NCI-H345 (cell line): ENCODE measurements around the gene PPP2R2D.

Experiments
- DNase-seq: peaks from one replicate; lab custom pipeline; 2025; lab: John Stamatoyannopoulos, UW

The PPP2R2D gene

GRCh38 chr10:131889755-131890154 is 11.1 kb upstream of the PPP2R2D start:
- no peak for DNase-seq

DNA sequence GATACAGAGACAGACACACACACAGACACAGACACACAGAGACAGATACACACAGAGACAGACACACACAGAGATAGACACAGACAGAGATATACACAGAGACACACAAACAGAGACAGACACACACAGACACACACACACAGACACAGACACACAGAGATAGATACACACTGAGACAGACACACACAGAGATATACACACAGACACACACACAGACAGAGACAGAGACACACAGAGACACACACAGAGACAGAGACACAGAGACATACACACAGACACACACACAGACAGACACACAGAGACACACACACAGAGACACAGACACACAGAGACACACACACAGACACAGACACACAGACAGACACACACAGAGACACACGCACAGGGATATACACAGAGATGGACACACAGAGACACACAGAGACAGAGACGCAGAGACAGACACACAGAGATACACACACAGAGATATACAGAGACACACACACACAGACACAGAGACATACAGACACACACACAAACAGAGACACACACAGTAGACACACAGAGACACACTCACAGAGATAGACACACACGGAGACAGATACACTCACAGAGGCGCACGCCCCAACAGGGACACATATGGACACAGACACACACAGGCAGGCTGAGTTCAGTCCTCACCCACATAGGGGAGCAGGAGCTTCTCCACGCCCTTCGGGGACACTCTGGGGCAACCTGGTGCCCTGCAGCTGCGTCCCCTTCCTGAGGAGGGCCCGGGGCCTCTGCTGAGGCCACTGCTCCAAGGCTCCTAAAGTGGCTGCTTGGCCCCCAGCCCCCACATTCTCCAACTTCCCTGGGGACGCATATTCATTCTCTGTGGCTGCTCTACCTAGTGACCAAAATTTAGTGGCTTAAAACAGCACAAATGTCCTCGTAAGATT is 10.3 kb upstream of the PPP2R2D start:
- DNase-seq, result no peak

DNA sequence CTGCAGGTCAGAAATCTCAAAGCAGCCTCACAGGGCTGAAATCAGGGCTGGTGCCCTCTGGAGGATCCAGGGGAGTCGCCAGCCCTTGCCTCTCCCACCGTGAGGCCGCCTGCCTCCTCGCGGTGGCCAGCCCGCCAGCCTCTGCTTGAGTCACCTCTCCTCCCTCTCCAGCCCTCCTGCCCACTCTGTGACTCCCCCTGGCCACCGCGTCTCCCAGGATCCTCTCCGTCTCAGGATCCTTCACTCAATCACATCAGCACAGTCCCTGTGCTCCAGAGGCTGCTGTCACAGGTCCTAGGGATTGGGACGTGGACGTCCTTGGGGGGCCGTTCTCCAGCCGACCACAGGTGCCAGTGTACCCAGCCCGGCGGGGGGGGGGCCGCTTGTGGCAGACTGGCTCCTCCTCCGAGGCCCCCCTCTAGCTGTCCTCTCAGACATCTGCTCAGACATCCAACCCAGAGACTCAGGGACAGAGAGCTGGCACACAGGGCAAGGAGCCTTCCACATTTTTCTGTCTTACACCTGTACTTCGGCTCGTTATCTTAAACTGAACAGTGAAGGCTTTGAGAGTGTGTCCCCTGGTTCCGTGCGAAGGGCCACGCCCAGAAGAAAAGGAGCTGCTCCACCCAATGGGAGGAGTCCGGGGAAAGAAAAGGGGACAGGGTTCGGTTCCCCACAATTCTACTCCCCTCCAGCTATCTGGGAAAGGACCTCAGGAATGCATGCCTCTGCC is 9.4 kb upstream of the PPP2R2D start:
- DNase-seq, result no peak

- DNase-seq, result no peak
Observed at GRCh38 chr10:131891929-131892805, 8.6 kb upstream of the PPP2R2D start.

DNA sequence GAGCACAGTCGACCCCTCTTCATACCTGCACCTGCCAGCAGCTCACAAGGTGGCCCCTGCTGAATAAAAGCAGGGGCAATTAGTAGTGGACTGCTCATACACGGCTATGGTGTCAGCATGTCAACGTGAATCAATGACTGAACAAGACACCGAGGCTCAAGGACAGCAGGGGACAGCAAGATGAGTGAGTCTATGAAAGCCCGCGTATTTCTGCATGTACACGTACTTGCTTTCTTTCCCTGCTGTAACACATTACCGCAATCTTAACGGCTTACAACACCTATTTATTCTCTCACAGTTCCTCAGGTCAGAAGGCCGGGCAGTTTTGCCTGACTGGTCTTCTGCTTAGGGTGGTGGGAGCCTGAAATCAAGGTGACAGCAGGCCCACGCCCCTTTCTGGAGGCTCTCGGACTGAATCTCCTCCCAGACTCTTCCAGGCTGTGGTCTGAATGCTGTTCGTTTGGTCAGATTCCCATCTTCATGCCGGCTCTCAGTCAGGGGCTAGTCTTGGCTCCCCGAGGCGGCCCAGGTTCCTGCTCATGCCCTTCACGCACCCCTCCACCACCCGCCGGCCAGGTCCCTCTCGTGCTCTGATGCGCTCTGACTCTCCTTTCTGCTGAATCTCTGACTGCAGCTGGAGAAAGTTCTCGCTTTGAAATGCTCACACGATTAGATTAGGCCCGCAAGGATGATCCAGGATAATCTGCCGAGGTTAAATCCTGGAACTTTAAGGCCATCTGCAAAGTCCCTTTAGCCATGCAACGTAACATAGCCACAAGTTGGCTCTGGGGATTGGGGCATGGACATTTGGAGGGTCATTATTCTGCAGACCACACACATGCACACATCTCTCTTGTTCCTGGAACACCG is 7.8 kb upstream of the PPP2R2D start:
- peak; percentile 19 for DNase-seq

- DNase-seq, result no peak
Observed at GRCh38 chr10:131895116-131895515, 5.7 kb upstream of the PPP2R2D start.

DNA sequence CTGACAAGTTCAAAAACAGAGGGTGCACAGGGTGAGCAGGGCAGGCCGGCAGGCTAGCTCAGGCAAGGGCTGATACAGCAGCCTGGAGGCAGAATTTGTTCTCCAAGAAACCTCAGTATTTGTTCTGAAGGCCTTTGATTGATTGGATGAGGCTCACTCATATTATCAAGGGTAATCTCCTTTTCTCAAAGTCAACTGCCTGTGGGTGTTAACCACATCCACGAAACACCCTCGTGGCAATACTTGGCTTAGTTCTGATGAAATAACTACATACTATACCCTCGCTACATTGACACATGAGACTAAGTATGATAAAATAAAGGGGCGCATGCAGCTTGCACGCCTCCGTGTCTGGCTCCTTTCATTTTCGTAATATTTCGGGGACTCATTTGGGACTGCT is 4.4 kb upstream of the PPP2R2D start:
- DNase-seq, result no peak

- DNase-seq, result no peak
Observed at GRCh38 chr10:131897297-131897899, 3.4 kb upstream of the PPP2R2D start.

DNA sequence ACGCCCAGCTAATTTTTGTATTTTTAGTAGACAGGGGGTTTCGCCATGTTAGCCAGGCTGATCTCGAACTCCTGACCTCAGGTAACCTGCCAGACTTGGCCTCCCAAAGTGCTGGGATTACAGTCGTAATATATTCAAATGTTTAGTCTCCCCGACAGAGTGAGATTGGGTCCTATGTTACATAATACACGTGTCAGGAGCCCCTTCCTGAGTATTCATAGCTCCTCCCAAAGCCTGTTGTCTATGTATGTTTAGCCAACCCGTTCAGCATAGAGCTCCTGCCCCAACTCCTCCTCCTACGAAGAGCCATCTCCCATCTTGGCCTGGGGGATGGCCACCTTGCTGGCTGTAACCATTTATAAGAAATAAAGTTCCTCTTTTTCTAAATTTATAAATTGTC is 2.7 kb upstream of the PPP2R2D start:
- no peak for DNase-seq

GRCh38 chr10:131898713-131899112 is 2.1 kb upstream of the PPP2R2D start:
- no peak for DNase-seq

- DNase-seq, result no peak
Observed at GRCh38 chr10:131899116-131899690, 1.6 kb upstream of the PPP2R2D start.

DNA sequence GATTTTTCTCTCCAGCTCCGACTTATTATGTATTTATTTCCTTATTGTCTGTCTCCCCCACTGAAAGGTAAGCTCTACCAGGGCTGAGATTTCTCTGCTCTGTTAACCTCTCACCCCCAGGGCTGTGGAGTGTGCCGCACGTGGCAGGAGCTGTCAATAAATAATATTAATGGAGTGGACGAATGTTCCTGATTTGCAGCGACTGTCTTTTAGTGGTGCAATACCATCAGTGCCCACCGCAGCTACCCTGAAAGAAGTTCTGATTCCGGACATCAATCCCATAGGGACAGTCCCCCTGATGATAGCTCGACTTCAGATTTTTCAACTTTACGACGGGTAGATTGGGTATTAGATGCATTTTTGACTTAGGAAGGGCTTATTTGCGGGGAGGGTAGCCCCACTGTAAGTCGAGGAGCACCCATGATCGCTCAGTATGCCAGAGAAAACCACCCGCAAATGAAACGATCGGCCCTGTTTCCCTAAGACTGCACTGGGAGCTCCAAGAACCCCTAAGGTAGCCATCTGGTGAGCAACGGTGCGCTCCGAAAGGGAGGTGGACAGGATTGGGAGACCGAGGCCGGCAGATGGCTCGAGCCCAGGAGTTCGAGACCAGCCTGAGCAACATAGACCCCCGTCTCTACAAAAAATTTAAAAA is 986 bp upstream of the PPP2R2D start:
- DNase-seq, result no peak

- DNase-seq, result no peak
Observed at GRCh38 chr10:131901181-131901829, 497 bp downstream of the PPP2R2D start.

DNA sequence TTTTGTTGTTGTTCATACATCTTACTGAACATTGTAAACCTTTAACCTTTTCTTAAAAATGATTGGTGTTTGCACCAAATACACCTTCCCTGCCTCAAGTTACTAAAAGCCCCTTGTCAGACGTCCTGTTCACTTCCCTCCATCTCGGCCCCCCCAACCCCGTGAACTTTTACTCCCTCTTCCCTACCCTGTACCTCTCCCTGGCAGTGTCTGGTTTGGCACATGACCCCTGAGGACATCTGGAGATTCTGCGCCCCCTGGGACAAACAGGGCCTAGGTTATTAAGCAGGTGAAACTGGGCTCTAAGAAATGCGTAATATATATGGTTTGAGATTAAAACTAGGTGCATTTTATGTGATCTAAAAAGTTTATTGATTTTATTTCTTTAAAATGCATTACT is 1.4 kb downstream of the PPP2R2D start:
- no peak for DNase-seq

GRCh38 chr10:131902691-131903090 is 1.9 kb downstream of the PPP2R2D start:
- no peak for DNase-seq

GRCh38 chr10:131905267-131905571 is 4.4 kb downstream of the PPP2R2D start:
- DNase-seq, result no peak

DNA sequence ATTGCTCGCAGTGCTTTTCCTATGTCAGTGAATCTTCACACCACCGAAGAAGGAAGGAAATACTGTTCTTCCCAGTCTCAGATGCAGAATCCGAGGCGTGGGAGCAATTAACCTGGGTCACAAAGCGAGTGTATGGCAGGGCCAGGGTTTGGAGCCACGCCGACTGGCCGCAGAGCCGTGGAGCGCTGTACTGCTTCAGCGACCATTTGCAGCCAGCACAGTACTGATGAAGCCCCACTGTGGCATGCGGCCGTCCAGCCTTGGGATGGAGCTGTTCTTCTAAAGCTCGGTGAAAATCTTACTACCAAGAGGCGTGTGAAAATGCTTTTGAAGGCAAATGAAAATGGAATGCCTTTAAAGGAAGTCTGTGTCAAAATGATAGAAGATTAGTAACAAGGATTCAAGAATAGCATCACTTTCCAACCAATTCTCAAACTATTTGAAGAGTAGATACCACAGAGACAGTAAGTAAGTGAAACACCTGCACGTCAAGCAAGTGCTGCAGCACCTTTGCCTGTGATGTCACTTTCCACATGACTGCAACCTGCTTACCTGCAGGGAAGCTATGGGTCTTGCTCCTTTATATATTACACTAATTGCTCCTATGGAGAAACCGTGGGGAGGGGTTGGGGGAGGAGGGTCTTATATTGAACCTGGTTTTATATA is 4.9 kb downstream of the PPP2R2D start:
- no peak for DNase-seq

DNA sequence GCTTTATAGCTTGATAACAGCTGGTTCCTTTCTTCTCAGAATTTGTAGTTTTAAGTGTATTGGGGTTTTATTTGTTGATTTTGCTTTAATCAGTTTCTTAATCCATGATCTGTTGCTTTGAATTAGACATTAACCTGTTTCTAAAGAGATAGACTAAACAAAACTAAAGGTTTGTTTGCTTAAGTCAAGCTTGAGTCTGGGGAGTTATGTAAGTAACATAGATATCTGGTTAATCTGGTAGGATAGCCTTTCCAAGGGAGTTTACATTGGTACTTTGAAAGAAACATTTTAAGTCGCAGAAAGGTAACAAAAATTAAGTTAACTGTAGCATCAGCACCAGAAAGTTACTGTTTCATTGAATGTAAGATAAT is 5.4 kb downstream of the PPP2R2D start:
- no peak for DNase-seq

DNA sequence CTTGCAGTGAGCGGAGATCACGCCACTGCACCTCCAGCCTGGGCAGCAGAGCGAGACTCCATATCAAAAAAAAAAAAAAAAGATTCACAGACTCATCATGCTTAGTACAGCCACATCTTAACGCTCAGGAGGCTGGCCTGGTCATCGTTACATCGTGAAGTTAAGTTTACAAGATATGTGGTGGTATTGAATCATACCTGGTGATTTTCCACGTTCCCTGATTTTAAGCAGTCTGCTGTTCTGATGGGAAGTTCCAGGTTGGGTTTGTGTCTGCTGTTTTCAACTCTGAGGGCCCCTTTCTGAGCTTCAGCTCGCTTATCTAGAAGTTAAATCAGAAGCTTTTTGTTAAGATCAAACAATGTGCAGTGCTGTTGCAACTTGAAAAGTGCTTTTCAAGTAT is 6.9 kb downstream of the PPP2R2D start:
- no peak for DNase-seq
